GM10248 (cell line): ENCODE data around the gene SLC25A36.
"Not testable (repeated sequence)": the region's sequence is repeated elsewhere in the genome, so short reads cannot be mapped to it uniquely, and the experiment has no call there.

Experiments
- CTCF ChIA-PET: fragments of 300-600 bp; sonication (Branson Sonifier 250); formaldehyde crosslinking; extraction: SDS; loops from one replicate; lab custom pipeline; 2021; ENCODE audit warnings: antibody characterized with exemption; lab: Yijun Ruan, JAX
- POLR2A ChIA-PET: fragments of 350-650 bp; sonication (Branson Sonifier 250); formaldehyde crosslinking; extraction: SDS; loops from one replicate; lab custom pipeline; 2020; ENCODE audit warnings: antibody characterized with exemption; lab: Yijun Ruan, JAX
- DNase-seq: peaks from one replicate; pipeline ENCODE4 v3.0.0; 2012; ENCODE audit errors: extremely low spot score
- CTCF ChIP-seq: IDR thresholded peaks from 2 replicates; pipeline ENCODE4 v1.5.1; 2012; ENCODE audit warnings: mild to moderate bottlenecking, low read depth; ENCODE audit errors: extremely low read depth, missing control alignments, control extremely low read depth

The SLC25A36 gene

DNA sequence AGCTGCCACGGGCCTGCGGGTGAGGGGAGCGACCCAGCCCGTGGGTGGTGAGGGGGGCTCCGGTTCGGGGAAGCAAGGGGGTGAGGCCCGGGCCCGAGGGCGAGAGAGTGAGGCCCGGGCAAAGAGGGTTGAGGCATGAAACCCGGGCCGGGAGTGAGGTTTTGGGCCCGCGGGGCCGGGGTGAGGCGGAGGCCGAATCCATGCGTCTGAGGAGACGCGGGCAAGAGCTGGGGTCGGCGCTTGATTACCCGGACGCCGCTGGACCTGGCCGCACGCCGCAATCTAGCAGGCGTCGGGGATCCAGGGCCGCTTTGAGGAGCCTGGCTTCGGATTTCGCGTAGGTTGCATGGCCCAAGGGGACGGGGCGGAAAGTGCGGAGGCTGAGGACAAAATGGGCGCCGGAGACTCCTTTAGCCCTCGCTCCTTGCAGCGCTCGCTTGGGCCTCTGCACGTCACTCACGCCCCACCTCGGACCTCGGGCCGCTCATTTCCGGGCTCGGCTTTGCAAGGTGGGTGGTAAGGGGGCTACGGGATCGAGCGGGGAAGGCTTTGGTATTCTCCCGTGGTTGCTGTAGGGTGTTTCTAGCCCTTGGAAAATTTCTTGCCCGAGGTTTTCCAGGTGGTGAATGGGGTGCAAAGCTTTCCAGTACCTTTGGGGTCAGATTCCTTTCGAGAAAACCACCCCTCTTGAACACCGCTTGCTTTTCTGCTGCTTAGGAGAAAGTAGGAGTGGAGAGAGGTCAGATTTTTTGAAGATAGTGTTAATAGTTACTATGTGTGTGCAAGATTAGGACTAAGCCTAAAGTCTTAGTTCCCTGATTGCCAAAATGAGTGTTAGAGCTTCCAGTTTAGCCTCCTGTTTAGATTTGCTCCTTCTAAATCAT lies 827 bp downstream of the SLC25A36 start:
- ChIA-PET POLR2A (no interaction called here), CTCF (interaction anchor here (1.1 to 3.0 kb wide), 5 partner anchors 9 to 290 kb away, joined by 3 to 11 read pairs (median 3); partner anchors contain the start of gene PXYLP1)

GRCh38 chr3:140943781-140944552 lies 2.3 kb downstream of the SLC25A36 start:
- DNase-seq, result no peak
- POLR2A ChIA-PET, result no interaction called here
- TF ChIP-seq CTCF, result no peak
- CTCF ChIA-PET, result interaction anchor here (0.7 to 3.0 kb wide), 9 partner anchors 8 to 288 kb away, joined by 3 to 11 read pairs (median 3); partner anchors contain the start of gene PXYLP1

More for the DNA sequence above, 827 bp downstream of the SLC25A36 start:
- no peak for TF ChIP-seq CTCF
- peak; percentile 67 for DNase-seq

- no peak for DNase-seq
- ChIA-PET POLR2A (no interaction called here), CTCF (interaction anchor here (1.0 to 2.0 kb wide), 2 partner anchors 8 to 23 kb away, joined by 3 to 6 read pairs; no protein-coding TSS in a partner anchor)
- TF ChIP-seq CTCF, result no peak
These were observed 7.0 kb downstream of the SLC25A36 start for GRCh38 chr3:140948460-140949249.

GRCh38 chr3:140950144-140950543 lies 8.5 kb downstream of the SLC25A36 start:
- POLR2A ChIA-PET, result no interaction called here
- CTCF ChIA-PET, result no interaction called here
- DNase-seq, result no peak
- TF ChIP-seq CTCF, result no peak

DNA sequence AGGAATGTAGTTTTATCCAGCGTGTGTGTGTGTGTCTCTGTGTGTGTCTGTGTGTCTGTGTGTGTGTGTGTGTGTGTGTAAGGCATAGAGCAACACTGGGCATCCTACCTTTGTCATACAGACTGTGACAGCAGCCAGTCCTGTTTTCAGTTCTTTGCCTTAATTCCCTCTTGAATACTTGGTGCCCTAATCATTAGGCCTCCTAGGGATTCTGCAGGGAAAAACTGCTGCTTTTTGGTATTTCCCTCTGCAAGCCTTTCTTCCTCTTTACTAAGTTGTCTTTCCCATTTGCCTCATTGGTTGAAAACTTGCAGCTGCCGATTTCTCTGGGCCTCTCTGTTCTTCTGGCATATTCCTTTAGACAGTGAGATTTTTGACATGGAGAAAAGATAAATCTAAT lies 9.2 kb downstream of the SLC25A36 start:
- no peak for TF ChIP-seq CTCF
- POLR2A ChIA-PET, result no interaction called here

DNA sequence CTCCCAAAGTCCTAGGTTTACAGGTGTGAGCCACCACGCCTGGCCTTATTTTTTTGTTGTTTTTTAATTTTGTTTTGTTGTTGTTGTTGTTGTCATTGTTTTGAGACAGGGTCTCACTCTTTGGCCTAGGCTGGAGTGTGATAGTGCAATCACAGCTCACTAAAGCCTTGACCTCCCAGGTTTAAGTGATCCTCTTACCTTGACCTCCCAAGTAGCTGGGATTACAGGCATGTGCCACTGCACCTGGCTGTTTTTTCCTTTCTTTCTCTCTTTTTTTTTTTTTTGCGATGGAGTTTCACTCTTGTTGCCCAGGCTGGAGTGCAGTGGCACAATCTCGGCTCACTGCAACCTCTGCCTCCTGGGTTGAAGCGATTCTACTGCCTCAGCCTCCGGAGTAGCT lies 10.1 kb downstream of the SLC25A36 start:
- CTCF ChIA-PET, result interaction anchor here (1.0 kb wide), 1 partner anchor 8 kb away, joined by 3 read pairs; no protein-coding TSS in a partner anchor
- DNase-seq, POLR2A ChIA-PET: not testable (repeated sequence)

More for the DNA sequence above, 9.2 kb downstream of the SLC25A36 start:
- DNase-seq, result no peak
- CTCF ChIA-PET, result no interaction called here
